Breast epithelium (tissue), 3 donors: ENCODE measurements around the gene ZDHHC20.

Experiments
- POLR2A ChIP-seq: fragments of 450-650 bp; IDR thresholded peaks from one replicate; pipeline ENCODE4 v1.6.1; 2016; ENCODE audit warnings: antibody characterized with exemption, mild to moderate bottlenecking, moderate library complexity
- POLR2AphosphoS5 ChIP-seq, 3 donors: sonication (generic); formaldehyde crosslinking; IDR thresholded peaks; one replicate each; pipeline ENCODE4 v1.6.1; 2017; ENCODE audit warnings: antibody characterized with exemption in 3 of 3
- TF ChIP-seq, protein P1 (sequence below), 3 donors: fragments of 450-650 bp; IDR thresholded peaks; one replicate each; pipeline ENCODE4 v1.5.1; 2016 to 2017; ENCODE audit warnings: antibody characterized with exemption in 3 of 3, mild to moderate bottlenecking in 3 of 3, moderate library complexity in 3 of 3

DNA sequence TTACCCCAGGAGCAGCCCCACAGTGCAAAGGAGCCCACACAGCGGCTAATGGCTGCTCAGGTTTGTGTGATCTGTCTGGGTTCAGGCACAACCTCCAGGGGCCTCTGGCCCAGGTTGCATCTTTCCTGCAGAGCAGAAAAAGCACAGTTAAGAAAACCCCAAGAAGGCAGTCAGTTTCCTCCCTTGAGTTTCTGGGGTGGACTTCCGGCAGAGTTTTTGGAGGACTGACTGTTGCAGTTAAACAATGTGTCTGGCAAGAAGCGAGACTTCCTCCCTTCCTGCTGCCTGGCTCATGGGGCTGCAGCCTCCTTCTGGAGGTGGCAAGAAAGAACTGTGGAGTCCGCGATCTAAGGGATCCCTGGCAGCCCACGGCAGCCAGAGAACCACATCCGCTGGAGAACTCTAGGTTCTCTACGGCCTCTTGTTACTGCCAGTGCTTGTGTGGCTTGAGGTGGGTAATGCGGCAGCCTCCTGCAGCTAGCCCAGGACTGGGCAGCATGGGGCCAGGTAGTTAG, 114.4 kb downstream of the ZDHHC20 start:
- TF ChIP-seq, protein P1, sequence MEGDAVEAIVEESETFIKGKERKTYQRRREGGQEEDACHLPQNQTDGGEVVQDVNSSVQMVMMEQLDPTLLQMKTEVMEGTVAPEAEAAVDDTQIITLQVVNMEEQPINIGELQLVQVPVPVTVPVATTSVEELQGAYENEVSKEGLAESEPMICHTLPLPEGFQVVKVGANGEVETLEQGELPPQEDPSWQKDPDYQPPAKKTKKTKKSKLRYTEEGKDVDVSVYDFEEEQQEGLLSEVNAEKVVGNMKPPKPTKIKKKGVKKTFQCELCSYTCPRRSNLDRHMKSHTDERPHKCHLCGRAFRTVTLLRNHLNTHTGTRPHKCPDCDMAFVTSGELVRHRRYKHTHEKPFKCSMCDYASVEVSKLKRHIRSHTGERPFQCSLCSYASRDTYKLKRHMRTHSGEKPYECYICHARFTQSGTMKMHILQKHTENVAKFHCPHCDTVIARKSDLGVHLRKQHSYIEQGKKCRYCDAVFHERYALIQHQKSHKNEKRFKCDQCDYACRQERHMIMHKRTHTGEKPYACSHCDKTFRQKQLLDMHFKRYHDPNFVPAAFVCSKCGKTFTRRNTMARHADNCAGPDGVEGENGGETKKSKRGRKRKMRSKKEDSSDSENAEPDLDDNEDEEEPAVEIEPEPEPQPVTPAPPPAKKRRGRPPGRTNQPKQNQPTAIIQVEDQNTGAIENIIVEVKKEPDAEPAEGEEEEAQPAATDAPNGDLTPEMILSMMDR (IDR thresholded peaks at IDR 0.05) = no peak
- TF ChIP-seq POLR2AphosphoS5 (IDR thresholded peaks at IDR 0.05) = no peak
- TF ChIP-seq POLR2A = no peak
